K562 (cell line): ENCODE measurements around the gene POGZ. TPM values are rescaled to one million over a fixed set of nuclear protein-coding genes. Genes with fewer than 3 reads are reported as not detected.

Experiments
- HINFP ChIP-seq: fragments of 450-650 bp; conservative IDR thresholded peaks from 2 replicates; pipeline ENCODE4 v1.6.1; 2016; ENCODE audit warnings: missing genetic modification characterization, low read depth, mild to moderate bottlenecking, control low read depth, missing compliant biosample characterization
- IRF9 ChIP-seq: fragments of 450-650 bp; IDR thresholded peaks from 2 replicates; pipeline ENCODE4 v1.6.1; 2016; ENCODE audit warnings: missing biosample characterization, missing genetic modification characterization
- MCM2 ChIP-seq: fragments of 450-650 bp; IDR thresholded peaks from 2 replicates; pipeline ENCODE4 v1.6.1; 2017; ENCODE audit warnings: low read depth, mild to moderate bottlenecking
- NFXL1 ChIP-seq: fragments of 450-650 bp; formaldehyde crosslinking; IDR thresholded peaks from 2 replicates; pipeline ENCODE4 v1.4.0; 2021; ENCODE audit warnings: mild to moderate bottlenecking
- SPI1 ChIP-seq: IDR thresholded peaks from 2 replicates; pipeline ENCODE4 v1.6.1; 2011; ENCODE audit warnings: low read depth, low read length, control low read depth, borderline replicate concordance
- ZNF224 ChIP-seq: sonication (generic); formaldehyde crosslinking; IDR thresholded peaks from 2 replicates; pipeline ENCODE4 v1.8.0; 2022; ENCODE audit warnings: mild to moderate bottlenecking, missing genetic modification reagents
- ZNF324 ChIP-seq: fragments of 250-450 bp; sonication (Bioruptor Pico); IDR thresholded peaks from 2 replicates; pipeline ENCODE4 v1.4.0; 2020; ENCODE audit warnings: mild to moderate bottlenecking
- polyA plus RNA-seq, 8 experiments: library from polyadenylated mRNA; depleted of rRNA in 4 of 8; stranded (reverse) in 5 of 8; unstranded in 3 of 8; fragments of >200 nt; fragmentation: Nextera tagmentation in 2 of 8; fragmentation: Illumina TruSeq in 1 of 8; extraction: Ambion mirVana in 2 of 8; extraction: Trizol in 1 of 8; gene quantifications; 2 replicates each; pipeline versions ENCODE4 v1.2.1 to v1.2.3, GENCODE V29; 2011 to 2014; ENCODE audit warnings: inconsistent platforms in 1 of 8, missing spikeins in 1 of 8
- total RNA-seq, 7 experiments: library from RNA; depleted of rRNA in 6 of 7; stranded (reverse); fragments of >200 nt in 6 of 7; fragmentation: Illumina TruSeq in 2 of 7; extraction: Trizol in 2 of 7; gene quantifications; 2 replicates each; pipeline versions ENCODE4 v1.2.1 to v1.2.3, GENCODE V29; 2011 to 2021; ENCODE audit warnings: low replicate concordance in 1 of 7
- TF ChIP-seq, protein P1 (sequence below), 2 experiments: fragments of 450-650 bp; formaldehyde crosslinking in 1 of 2; IDR thresholded peaks; 2 replicates each; pipeline versions ENCODE4 v1.4.0 to v1.6.1; 2014 to 2020; ENCODE audit warnings: mild to moderate bottlenecking in 2 of 2, borderline replicate concordance in 1 of 2, low read depth in 1 of 2
- TF ChIP-seq, protein P2 (sequence below): sonication (generic); formaldehyde crosslinking; IDR thresholded peaks from 2 replicates; pipeline ENCODE4 v1.8.1; 2023; ENCODE audit warnings: mild to moderate bottlenecking, missing genetic modification reagents
- TF ChIP-seq, protein P3 (sequence below): fragments of 450-650 bp; IDR thresholded peaks from 2 replicates; pipeline ENCODE4 v1.7.1; 2018; ENCODE audit warnings: mild to moderate bottlenecking, low read depth; ENCODE audit not compliant: partially characterized antibody

Gene POGZ
- total and polyA plus RNA-seq, 9 of the 15 experiments (the other 6 are each of a cell fraction or from before 2014, with no cell fraction given): 9.4 to 40.6 (median 21.6) TPM

GRCh38 chr1:151399324-151400171 lies 59.7 kb downstream of the POGZ start, which contains the start of gene PSMB4 (continued):
- TF ChIP-seq, protein P1, sequence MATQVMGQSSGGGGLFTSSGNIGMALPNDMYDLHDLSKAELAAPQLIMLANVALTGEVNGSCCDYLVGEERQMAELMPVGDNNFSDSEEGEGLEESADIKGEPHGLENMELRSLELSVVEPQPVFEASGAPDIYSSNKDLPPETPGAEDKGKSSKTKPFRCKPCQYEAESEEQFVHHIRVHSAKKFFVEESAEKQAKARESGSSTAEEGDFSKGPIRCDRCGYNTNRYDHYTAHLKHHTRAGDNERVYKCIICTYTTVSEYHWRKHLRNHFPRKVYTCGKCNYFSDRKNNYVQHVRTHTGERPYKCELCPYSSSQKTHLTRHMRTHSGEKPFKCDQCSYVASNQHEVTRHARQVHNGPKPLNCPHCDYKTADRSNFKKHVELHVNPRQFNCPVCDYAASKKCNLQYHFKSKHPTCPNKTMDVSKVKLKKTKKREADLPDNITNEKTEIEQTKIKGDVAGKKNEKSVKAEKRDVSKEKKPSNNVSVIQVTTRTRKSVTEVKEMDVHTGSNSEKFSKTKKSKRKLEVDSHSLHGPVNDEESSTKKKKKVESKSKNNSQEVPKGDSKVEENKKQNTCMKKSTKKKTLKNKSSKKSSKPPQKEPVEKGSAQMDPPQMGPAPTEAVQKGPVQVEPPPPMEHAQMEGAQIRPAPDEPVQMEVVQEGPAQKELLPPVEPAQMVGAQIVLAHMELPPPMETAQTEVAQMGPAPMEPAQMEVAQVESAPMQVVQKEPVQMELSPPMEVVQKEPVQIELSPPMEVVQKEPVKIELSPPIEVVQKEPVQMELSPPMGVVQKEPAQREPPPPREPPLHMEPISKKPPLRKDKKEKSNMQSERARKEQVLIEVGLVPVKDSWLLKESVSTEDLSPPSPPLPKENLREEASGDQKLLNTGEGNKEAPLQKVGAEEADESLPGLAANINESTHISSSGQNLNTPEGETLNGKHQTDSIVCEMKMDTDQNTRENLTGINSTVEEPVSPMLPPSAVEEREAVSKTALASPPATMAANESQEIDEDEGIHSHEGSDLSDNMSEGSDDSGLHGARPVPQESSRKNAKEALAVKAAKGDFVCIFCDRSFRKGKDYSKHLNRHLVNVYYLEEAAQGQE (IDR thresholded peaks at IDR 0.05; ENCODE audit: borderline replicate concordance): peak; percentile 34; the same call in 1 of the 2 replicates
- TF ChIP-seq, protein P1 (CRISPR knock-in tag; IDR thresholded peaks at IDR 0.05; ENCODE audit: low read depth): no peak
- TF ChIP-seq IRF9 (peak; percentile 34; the same call in 1 of the 2 replicates), SPI1 (peak; percentile 78), MCM2 (no peak), HINFP (tag) (no peak), ZNF324 (CRISPR knock-in tag) (no peak), ZNF224 (CRISPR knock-in tag) (peak; percentile 21; the same call in 1 of the 2 replicates), NFXL1 (CRISPR knock-in tag) (no peak)
- TF ChIP-seq, protein P2, sequence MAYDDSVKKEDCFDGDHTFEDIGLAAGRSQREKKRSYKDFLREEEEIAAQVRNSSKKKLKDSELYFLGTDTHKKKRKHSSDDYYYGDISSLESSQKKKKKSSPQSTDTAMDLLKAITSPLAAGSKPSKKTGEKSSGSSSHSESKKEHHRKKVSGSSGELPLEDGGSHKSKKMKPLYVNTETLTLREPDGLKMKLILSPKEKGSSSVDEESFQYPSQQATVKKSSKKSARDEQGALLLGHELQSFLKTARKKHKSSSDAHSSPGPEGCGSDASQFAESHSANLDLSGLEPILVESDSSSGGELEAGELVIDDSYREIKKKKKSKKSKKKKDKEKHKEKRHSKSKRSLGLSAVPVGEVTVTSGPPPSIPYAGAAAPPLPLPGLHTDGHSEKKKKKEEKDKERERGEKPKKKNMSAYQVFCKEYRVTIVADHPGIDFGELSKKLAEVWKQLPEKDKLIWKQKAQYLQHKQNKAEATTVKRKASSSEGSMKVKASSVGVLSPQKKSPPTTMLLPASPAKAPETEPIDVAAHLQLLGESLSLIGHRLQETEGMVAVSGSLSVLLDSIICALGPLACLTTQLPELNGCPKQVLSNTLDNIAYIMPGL: peak; percentile 49; the same call in 1 of the 2 replicates
- TF ChIP-seq, protein P3, sequence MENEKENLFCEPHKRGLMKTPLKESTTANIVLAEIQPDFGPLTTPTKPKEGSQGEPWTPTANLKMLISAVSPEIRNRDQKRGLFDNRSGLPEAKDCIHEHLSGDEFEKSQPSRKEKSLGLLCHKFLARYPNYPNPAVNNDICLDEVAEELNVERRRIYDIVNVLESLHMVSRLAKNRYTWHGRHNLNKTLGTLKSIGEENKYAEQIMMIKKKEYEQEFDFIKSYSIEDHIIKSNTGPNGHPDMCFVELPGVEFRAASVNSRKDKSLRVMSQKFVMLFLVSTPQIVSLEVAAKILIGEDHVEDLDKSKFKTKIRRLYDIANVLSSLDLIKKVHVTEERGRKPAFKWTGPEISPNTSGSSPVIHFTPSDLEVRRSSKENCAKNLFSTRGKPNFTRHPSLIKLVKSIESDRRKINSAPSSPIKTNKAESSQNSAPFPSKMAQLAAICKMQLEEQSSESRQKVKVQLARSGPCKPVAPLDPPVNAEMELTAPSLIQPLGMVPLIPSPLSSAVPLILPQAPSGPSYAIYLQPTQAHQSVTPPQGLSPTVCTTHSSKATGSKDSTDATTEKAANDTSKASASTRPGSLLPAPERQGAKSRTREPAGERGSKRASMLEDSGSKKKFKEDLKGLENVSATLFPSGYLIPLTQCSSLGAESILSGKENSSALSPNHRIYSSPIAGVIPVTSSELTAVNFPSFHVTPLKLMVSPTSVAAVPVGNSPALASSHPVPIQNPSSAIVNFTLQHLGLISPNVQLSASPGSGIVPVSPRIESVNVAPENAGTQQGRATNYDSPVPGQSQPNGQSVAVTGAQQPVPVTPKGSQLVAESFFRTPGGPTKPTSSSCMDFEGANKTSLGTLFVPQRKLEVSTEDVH: peak; percentile 89
